ENCODE measurements around the gene DNAJC16. TPM values are rescaled to one million over a fixed set of nuclear protein-coding genes. Genes with fewer than 3 reads are reported as not detected.

The DNAJC16 gene
- total and polyA plus RNA-seq, 2 of the 13 experiments (the other 11 are each of a cell fraction or from before 2014, with no cell fraction given), result 11.4 to 15.4 TPM

- TF ChIP-seq ZSCAN25 (CRISPR knock-in tag; IDR thresholded peaks at IDR 0.05) (no peak), CSRNP1 (CRISPR knock-in tag; IDR thresholded peaks at IDR 0.05) (no peak), SPEN (CRISPR knock-in tag; IDR thresholded peaks at IDR 0.05; ENCODE audit: low read depth) (peak; percentile 65; the same call in 1 of the 2 replicates), ZBTB1 (CRISPR knock-in tag; IDR thresholded peaks at IDR 0.05; ENCODE audit: borderline replicate concordance) (no peak), FLYWCH1 (CRISPR knock-in tag; IDR thresholded peaks at IDR 0.05) (no peak), IKZF4 (CRISPR knock-in tag; IDR thresholded peaks at IDR 0.05; ENCODE audit: borderline replicate concordance, low read depth, not compliant biosample characterization) (no peak), ZNF431 (CRISPR knock-in tag; IDR thresholded peaks at IDR 0.05; ENCODE audit: borderline replicate concordance, low read depth) (no peak), KDM4B (CRISPR knock-in tag; IDR thresholded peaks at IDR 0.05) (no peak), HNF1B (CRISPR knock-in tag; IDR thresholded peaks at IDR 0.05) (no peak), ZSCAN22 (CRISPR knock-in tag; IDR thresholded peaks at IDR 0.05) (no peak), ZBTB26 (CRISPR knock-in tag; IDR thresholded peaks at IDR 0.05; ENCODE audit: borderline replicate concordance) (0 out of 2 replicates have a peak, but pooled peaks have one; percentile 59), XRCC5 (optimal IDR thresholded peaks at IDR 0.05; ENCODE audit: low read length) (no peak), ZNF274 (CRISPR knock-in tag; IDR thresholded peaks at IDR 0.05) (no peak), GABPA (IDR thresholded peaks at IDR 0.05; ENCODE audit: low read depth, low read length) (0 out of 2 replicates have a peak, but pooled peaks have one; percentile 2), GABPA (CRISPR knock-in tag; IDR thresholded peaks at IDR 0.05; ENCODE audit: low read depth) (no peak), TRAFD1 (CRISPR knock-in tag; IDR thresholded peaks at IDR 0.05; ENCODE audit: borderline replicate concordance) (no peak), EHMT2 (IDR thresholded peaks at IDR 0.05; ENCODE audit: borderline replicate concordance, low read depth, low read length) (no peak), ZNF703 (CRISPR knock-in tag; IDR thresholded peaks at IDR 0.05; ENCODE audit: borderline replicate concordance) (no peak), RNF219 (CRISPR knock-in tag; IDR thresholded peaks at IDR 0.05) (no peak), CREBL2 (CRISPR knock-in tag; IDR thresholded peaks at IDR 0.05; ENCODE audit: borderline replicate concordance) (no peak)
Observed at GRCh38 chr1:15524283-15525049, 2.2 kb upstream of the DNAJC16 start (continued).

Measured in HepG2 (cell line).